Nephron progenitor cell (in vitro differentiated cells): ENCODE measurements around the gene SORBS1.

Experiments used
- DNase-seq: peaks from one replicate; pipeline ENCODE4 v3.0.0; 2021
- H3K27ac Mint-ChIP-seq: 2 replicates; pipeline ENCODE4 v1.8.0; 2021; ENCODE audit warnings: mild to moderate bottlenecking, moderate library complexity, mixed read lengths
- H3K27me3 Mint-ChIP-seq: 2 replicates; pipeline ENCODE4 v1.8.0; 2021; ENCODE audit warnings: mild to moderate bottlenecking, low read depth, mixed read lengths; ENCODE audit not compliant: poor library complexity
- H3K36me3 Mint-ChIP-seq: 2 replicates; pipeline ENCODE4 v1.8.0; 2021; ENCODE audit warnings: low read depth, mixed read lengths
- H3K4me1 Mint-ChIP-seq: 2 replicates; pipeline ENCODE4 v1.8.0; 2021; ENCODE audit warnings: mixed read lengths
- H3K4me3 Mint-ChIP-seq: 2 replicates; pipeline ENCODE4 v1.8.0; 2021; ENCODE audit warnings: mild to moderate bottlenecking, moderate library complexity, mixed read lengths
- H3K9me3 Mint-ChIP-seq: 2 replicates; pipeline ENCODE4 v1.8.0; 2021; ENCODE audit warnings: mild to moderate bottlenecking, moderate library complexity, mixed read lengths
- CTCF ChIP-seq: fragments of 200-600 bp; sonication (generic); IDR thresholded peaks from 2 replicates; pipeline ENCODE4 v1.5.0; 2021; ENCODE audit warnings: antibody characterized with exemption

The SORBS1 gene

GRCh38 chr10:95404864-95405263, 156.3 kb downstream of the SORBS1 start:
- H3K4me1 Mint-ChIP-seq: peaks cover 15% of the 10 kb centered on the region
- H3K36me3 Mint-ChIP-seq: peaks cover 5% of the 10 kb centered on the region
- H3K27me3 Mint-ChIP-seq: peaks cover 7% of the 10 kb centered on the region
- H3K4me3 Mint-ChIP-seq: no peak overlapping the region
- H3K27ac Mint-ChIP-seq: no peak overlapping the region
- no peak for DNase-seq
- H3K9me3 Mint-ChIP-seq: no peaks in the 10 kb centered on the region
- TF ChIP-seq CTCF: no peak

GRCh38 chr10:95404462-95404858, 156.7 kb downstream of the SORBS1 start:
- peaks cover 5% of the 10 kb centered on the region for H3K36me3 Mint-ChIP-seq
- no peak for DNase-seq
- peaks cover 11% of the 10 kb centered on the region for H3K4me1 Mint-ChIP-seq
- H3K27me3 Mint-ChIP-seq: peaks cover 7% of the 10 kb centered on the region
- no peaks in the 10 kb centered on the region for H3K9me3 Mint-ChIP-seq
- TF ChIP-seq CTCF: no peak
- no peak overlapping the region for H3K4me3 Mint-ChIP-seq
- H3K27ac Mint-ChIP-seq: no peak overlapping the region

GRCh38 chr10:95403700-95404461, 157.3 kb downstream of the SORBS1 start:
- H3K27me3 Mint-ChIP-seq: peaks cover 4% of the 10 kb centered on the region

GRCh38 chr10:95401704-95402469, 159.3 kb downstream of the SORBS1 start:
- no peak for DNase-seq
- peaks cover 7% of the 10 kb centered on the region for H3K27me3 Mint-ChIP-seq
- H3K9me3 Mint-ChIP-seq: no peaks in the 10 kb centered on the region
- H3K4me1 Mint-ChIP-seq: peaks cover 6% of the 10 kb centered on the region
- TF ChIP-seq CTCF: no peak
- H3K4me3 Mint-ChIP-seq: no peak overlapping the region
- H3K27ac Mint-ChIP-seq: no peak overlapping the region
- H3K36me3 Mint-ChIP-seq: peaks cover 19% of the 10 kb centered on the region

More at GRCh38 chr10:95403700-95404461, 157.3 kb downstream of the SORBS1 start:
- Mint-ChIP-seq H3K4me3 (no peak overlapping the region), H3K4me1 (peaks cover 6% of the 10 kb centered on the region), H3K36me3 (peaks cover 5% of the 10 kb centered on the region), H3K27ac (no peak overlapping the region), H3K9me3 (no peaks in the 10 kb centered on the region)
- TF ChIP-seq CTCF: no peak
- DNase-seq: no peak

- H3K4me3 Mint-ChIP-seq: no peak overlapping the region
- H3K9me3 Mint-ChIP-seq: no peaks in the 10 kb centered on the region
- peaks cover 6% of the 10 kb centered on the region for H3K4me1 Mint-ChIP-seq
- peak overlapping the region; percentile 31 for H3K27ac Mint-ChIP-seq
- H3K36me3 Mint-ChIP-seq: peaks cover 20% of the 10 kb centered on the region
- H3K27me3 Mint-ChIP-seq: peaks cover 7% of the 10 kb centered on the region
- DNase-seq: no peak
- no peak for TF ChIP-seq CTCF
Observed at GRCh38 chr10:95400787-95401186, 160.4 kb downstream of the SORBS1 start.
